Activated T-helper 9 cell treated with anti-CD3 and anti-CD28 coated beads, Interleukin-2, amount 50 U/mL, for 16 hours (primary cell): ENCODE measurements around the gene CYP2U1.

Experiments used
- DNase-seq: peaks from one replicate; pipeline ENCODE4 v3.0.0-alpha.2; 2020; ENCODE audit warnings: low read depth

Gene CYP2U1

GRCh38 chr4:107987916-107988762 is 56.8 kb downstream of the CYP2U1 start:
- DNase-seq: no peak

GRCh38 chr4:107988763-107989035 is 57.4 kb downstream of the CYP2U1 start:
- DNase-seq: no peak

GRCh38 chr4:107989162-107989536 is 57.8 kb downstream of the CYP2U1 start:
- no peak for DNase-seq

- peak; percentile 91 for DNase-seq
These were observed 58.4 kb downstream of the CYP2U1 start, which contains the start of gene HADH for GRCh38 chr4:107989537-107990386. HADH (plus strand) TSS chr4:107989889; CDS start chr4:107989933, 44 bp downstream.

GRCh38 chr4:107991945-107992630 is 60.7 kb downstream of the CYP2U1 start:
- DNase-seq: no peak

- DNase-seq: no peak
These were observed 62.6 kb downstream of the CYP2U1 start for GRCh38 chr4:107993969-107994368.

- no peak for DNase-seq
These were observed 63.5 kb downstream of the CYP2U1 start for GRCh38 chr4:107994894-107995293.

GRCh38 chr4:107996949-107997788 is 65.8 kb downstream of the CYP2U1 start:
- no peak for DNase-seq

- DNase-seq: no peak
These were observed 66.4 kb downstream of the CYP2U1 start for GRCh38 chr4:107997794-107998193.

GRCh38 chr4:107999932-108000539 is 68.7 kb downstream of the CYP2U1 start:
- DNase-seq: no peak

GRCh38 chr4:108001540-108002135 is 70.3 kb downstream of the CYP2U1 start:
- DNase-seq: no peak
